NCI-H1694 (cell line): ENCODE results near the gene NR0B2.
"Not testable (repeated sequence)": the region's sequence is repeated elsewhere in the genome, so short reads cannot be mapped to it uniquely, and the experiment has no call there.

Experiments used
- DNase-seq: peaks from one replicate; lab custom pipeline; 2025; lab: John Stamatoyannopoulos, UW

The NR0B2 gene, protein sequence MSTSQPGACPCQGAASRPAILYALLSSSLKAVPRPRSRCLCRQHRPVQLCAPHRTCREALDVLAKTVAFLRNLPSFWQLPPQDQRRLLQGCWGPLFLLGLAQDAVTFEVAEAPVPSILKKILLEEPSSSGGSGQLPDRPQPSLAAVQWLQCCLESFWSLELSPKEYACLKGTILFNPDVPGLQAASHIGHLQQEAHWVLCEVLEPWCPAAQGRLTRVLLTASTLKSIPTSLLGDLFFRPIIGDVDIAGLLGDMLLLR

DNA sequence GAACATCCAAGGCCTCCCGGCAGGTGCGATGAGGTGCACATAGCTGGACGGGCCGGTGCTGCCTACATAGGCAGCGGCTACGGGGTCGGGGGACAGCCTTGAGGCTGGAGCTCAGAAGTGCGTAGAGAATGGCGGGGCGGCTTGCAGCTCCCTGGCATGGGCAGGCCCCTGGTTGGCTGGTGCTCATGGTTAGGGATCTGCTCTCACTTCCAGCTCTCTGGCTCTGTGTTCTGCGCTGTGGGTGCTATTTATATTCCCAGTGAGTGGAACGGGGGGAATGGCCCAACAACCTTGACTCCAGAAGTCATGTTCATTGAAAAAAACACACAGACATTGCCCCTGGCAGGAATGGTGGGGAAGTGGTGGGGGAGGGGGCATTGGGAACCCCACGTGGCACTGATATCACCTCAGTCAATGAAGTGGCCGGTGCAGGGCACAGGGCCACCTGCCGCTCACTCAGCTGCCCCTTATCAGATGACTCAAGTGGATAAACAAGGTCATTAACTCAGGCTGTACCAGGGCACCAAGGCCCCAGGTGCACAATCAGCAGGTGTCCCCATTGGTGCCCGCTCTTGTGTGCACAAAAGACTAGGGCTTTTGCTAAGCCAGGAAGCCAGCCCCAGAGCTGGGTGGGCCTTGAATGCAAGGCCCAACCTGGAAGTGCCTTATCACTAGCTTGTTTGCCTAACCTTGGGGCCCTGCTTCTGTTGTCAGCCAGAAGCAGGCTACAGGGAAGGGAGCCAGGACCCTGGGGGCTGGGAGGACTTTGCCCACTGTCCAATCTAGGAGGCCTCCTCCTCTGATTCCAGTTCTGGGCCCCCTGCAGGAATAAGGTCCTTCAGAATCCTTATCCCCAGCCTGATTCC, at the start of gene NR0B2:
Gene NR0B2 (minus strand): TSS at position 222 of the 866 bp plus-strand sequence. CDS start 35 bp downstream, at position 187.
- no peak for DNase-seq

DNA sequence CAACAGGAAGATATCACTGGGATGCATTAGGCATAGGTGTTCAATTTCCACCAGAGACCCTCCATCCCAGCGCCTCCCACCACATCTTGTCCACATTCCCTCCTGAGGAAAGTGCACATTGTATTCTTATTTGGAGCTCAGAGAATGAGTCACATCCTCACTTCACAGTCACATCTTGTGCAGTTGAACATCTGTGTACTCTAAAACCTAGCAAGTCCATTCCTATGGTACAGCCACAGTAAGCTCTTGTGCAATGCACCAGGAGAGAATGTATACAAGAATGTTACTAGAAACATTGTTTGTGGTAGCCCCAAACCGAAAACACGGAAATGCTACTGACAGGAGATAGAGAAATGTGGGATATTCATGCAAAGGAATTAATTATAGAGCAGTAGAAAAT, 48.1 kb upstream of the NR0B2 start:
- DNase-seq = no peak

DNA sequence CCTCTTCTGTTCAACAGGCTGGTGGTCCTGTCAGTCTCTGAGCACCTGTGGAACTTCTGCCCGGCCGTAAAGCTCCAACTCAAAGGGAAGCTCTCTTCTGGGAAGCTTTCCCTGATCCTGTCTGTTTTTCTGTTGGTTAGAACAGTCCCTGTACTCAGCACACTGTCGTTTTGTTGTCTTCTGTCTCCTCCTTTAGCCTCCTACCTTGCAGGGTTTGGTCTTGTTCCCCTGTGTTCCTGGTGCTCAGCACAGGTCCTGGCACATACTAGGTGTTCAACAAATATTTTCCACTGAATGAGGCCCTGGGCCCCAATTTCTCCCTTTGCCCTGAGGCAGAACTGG, 46.8 kb upstream of the NR0B2 start:
- DNase-seq = no peak

DNA sequence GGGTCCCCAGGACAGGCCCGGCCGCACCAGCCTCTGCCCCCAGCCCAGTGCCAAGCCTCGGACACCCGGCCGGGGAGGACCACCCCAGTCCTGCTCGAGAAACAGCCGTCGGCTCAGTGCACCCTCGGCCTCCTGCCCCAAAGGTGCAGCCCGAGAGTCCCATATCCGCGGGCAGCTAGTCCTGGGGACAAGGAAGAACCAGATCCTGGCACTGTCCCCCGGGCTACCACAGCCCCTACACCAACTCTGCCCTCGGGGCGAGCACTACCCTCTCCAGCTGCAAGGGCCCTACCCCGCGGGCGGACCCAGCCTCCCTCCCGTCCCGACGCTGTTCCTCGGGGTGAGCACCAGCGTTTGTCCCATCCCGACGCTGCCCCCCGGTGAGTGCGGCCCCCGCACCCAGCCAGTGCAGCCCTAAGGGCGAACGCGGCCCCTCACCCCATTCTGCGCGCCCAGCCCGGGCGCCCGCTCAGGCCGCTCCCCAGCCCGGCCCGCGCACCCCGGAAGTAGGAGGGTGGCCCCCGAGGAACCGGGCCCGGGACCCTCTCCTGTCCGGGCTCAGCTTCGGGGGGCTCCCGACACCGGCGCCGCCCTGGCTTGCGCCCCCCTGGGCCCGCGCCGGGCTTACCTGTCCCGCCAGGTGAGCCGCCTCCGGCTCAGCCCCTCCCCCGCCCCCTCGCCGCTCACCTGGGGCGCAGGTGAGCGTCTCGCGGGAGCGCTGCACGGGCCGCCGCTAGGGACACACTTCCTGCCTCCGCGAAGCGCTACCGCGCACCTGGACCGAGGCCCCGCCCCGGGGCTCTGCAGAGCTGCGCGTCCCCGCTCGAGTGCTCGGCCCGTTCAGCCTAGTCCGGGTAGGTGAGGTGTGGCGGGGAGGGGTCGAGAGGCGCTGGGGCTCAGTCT, 46.2 kb upstream of the NR0B2 start, which contains the start of gene KDF1:
Gene KDF1 (minus strand): TSS at position 747 of the 903 bp plus-strand sequence. CDS start 8,088 bp downstream, outside the sequence.
- no peak for DNase-seq

DNA sequence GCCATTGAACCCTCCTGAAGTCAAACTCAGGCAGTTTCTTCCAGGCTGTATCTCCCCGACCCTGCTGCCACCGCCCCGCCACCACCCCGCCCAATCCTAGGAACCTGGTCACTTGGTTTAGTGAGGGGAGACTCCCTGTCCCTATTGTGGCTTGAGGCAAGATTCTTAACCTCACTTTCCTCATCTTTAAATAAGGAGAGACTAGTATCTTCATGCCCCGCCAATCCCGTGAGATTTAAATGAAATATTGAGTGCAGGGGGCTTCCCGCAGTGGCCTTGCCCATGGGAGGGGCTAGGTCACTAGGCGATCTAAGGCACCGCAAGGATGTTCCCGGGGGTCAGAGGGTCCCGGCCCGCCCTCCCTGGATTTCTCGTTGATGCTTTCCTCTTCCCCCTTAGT, 45.5 kb upstream of the NR0B2 start:
- no peak for DNase-seq

DNA sequence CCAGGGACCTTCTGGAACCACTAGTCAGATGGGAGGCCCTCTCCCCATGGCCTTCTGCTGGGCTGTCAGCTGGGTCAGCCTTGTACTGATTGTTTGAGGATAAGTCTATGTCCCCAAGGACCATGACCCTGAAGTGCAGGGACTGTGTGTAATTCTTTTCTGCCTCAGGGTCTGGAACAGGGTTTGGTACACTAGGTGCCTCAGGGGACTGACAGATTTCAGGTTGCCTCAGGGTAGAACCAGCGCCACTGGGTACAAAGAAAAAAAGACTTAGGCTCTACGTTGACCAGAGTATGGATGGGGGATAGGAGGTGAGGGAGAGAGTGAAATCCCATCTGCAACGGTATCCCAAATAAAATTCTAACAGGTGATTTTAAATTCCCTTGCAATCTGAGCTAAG, 43.5 kb upstream of the NR0B2 start:
- no peak for DNase-seq

DNA sequence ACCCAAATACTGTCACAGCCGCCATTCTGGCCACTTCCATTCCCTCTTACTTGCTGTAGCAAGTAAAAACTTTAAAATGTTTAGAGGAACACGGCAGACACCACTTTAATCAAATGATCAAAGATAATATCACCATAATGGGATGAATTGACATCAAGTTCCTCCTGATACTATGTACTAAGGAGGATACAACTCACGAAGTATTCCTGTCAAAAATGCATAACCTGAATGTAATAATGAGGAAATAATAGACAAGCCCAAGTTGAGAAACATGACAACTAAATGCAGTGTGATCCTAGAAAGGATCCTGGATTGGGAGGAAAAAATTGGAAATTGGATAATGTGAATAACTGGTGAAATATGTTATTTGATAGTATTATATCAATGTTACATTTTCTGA, 42.5 kb upstream of the NR0B2 start:
- no peak for DNase-seq

DNA sequence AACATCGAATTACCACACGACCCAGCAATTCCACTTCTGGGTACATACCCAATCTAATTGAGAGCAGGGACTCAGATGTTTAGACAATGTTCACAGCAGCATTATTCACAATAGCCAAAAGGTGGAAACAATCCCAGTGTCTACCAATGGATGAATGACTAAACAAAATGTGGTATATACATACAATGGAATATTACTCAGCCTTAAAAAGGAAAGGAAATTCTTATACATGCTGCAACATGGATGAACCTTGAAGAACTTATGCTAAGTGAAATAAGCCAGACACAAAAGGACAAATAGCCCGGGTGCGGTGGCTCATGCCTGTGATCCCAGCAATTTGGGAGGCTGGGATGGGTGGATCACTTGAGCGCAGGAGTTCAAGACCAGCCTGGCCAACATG, 39.6 kb upstream of the NR0B2 start:
- no peak for DNase-seq

DNA sequence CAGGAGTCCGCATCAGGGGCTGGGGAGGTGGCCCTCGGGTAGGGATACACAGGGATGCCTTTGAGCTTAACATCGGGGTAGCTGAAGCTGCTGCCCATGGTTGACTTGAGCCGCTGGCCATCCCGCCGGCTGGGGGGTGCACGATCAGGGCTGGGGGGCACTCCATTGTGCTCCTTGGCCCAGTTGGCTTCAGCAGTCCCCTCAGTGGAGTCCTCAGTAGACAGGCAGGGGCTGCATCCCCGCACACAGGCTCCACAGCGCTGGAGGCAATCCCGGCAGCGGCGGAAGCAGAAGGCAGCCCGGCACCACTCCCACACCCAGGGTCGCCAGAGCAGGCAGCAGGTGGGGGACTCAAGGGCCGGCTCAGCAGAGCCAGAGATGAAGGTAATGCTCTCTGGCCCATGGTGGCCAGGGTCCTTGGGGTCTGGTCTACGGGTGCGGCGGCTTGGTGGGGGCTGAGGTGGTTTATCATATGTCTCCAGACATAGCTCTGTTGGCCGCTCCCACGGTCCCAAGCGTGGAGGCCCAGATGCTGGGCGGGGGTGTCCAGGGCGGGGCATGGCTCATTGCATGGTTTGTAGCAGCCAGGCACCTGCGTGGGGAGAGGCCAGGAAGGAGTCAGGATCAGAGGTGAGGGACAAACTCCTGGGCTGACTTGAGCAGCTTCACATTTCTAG, 38.2 kb upstream of the NR0B2 start:
- DNase-seq = no peak

DNA sequence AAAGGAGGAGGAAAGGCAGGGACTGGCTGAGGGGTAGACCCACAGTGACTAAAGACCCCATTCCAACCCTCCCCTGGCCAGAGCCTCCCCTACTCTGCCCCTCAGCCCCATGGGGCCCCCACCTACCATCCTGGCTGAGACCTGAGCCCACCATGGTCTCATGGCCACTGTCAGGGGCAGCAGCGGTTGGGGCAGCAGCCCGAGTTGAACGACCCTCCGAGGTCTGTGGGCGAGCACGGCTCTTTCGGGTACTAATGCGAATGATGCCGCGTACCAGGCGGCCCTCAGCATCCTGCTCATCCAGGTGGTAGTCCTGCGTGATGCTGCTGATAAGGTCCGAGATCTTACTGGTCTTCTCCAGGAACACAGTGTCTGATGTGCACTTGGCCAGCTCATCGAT, 37.4 kb upstream of the NR0B2 start:
- no peak for DNase-seq

DNA sequence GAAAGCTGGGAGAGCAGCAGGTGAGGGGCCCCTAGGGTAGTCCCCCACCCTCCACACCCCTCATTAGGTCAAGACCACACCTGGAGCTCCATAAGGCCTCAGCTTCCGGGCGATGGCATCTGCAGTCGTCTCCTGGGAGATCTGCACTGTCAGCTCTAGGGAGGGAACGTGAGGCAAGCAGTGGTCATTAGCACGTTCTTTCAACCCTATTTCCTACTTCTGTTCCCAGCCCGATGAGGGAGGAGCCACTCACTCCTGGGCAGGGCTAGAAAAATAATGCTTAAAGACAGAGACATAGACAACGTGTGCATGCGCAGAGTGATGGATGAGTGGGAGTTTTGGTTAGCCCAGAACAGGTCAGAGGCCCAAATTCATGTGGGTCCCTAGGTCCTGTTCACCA, 36.8 kb upstream of the NR0B2 start:
- no peak for DNase-seq

DNA sequence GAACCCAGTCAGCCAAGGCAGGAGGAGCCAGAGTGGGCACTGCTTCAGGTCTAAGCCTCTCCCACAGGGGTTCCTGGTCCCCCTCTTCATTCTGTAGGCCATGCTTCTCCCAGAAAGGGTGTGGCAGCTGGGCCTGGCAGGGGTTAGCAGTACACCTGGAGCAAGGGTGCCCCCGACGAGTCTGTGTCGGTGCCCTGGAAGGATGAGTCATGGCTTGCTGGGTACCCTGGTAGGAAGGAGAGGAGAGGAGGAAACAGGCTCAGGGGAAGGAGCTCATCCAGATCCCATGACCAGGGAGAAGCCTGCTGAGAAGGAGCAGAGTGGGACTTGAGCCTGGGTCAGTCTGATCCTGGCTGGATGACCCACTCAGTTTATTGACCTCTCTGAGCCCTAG, 36.1 kb upstream of the NR0B2 start:
- no peak for DNase-seq

DNA sequence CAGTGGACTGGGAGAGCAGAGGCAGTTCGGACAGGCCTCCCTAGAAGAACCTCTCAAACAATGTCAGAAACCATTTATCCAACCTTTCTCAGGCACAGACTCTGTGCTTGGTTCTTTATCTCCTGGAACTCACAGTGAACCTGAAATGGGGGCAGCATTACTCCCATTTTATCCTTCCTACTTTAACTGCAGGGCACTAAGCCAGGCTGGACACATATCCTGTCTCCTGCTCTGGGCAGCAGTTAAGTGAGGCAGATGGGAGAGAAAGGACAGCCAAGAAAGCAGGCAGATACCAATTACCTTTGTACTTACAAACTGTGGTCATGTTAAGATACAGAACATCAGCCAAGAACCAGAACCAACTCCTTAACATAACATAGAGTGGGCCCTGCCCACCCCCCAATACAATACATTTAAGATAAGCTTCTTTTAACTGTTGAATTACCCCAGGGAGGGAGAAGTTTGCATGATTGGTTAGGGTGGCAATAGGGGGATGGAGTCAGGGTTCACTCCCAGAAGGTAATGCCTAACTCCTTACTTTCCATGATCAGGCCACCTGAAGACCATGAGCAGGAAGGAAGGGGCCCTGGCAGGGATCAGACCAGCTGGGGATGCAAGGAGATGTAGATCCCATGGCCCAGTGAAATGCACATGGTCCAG, 35.6 kb upstream of the NR0B2 start:
- DNase-seq = no peak

DNA sequence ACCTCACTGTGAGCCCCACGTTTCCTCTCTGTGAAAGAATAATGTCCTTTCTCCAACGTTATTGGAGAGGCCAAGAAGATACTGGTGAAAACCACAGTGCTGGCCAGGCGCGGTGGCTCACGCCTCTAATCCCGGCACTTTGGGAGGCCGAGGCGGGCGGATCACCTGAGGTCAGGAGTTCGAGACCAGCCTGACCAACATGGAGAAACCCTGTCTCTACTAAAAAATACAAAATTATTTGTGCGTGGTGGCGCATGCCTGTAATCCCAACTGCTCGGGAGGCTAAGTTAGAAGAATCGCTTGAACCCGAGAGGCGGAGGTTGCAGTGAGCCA, 34.9 kb upstream of the NR0B2 start:
- DNase-seq = not testable (repeated sequence)

DNA sequence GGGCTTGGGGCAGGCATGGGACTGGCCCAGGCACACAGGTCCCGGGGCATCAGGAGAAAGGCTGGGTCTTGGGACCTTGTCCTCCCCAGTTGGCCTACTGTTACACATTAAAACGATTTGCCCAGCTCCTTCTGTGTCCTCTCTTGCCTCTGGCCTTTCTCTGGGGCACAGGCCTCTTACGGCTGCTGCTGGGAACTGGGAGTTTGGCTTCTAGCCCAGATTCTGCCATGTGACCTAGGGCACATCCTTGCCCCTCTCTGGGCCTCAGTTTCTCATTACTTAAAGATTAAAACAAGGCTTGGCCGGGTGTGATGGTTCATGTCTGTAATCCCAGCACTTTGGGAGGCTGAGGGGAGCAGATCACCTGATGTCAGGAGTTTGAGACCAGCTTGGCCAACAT, 32.5 kb upstream of the NR0B2 start:
- DNase-seq = no peak

DNA sequence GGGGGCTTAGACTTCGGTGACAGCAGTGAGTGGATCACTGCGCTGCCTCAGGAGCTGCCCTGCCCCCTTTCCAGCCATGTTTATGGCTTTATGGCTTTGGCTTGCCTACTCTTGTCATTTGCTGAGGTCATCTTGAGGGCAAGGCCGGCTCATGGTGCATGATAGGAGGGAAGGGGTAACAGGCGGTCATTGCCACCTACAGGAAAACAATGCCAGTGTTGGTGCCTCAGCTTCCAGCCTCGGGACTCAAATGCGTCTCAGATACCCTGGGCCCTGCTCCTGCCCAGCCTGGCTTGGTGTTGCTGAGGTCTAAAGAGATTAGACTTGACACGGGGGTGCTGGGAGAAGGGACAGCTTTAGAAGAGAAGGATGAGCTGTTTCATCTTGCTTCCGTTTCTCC, 32.0 kb upstream of the NR0B2 start:
- DNase-seq = no peak

DNA sequence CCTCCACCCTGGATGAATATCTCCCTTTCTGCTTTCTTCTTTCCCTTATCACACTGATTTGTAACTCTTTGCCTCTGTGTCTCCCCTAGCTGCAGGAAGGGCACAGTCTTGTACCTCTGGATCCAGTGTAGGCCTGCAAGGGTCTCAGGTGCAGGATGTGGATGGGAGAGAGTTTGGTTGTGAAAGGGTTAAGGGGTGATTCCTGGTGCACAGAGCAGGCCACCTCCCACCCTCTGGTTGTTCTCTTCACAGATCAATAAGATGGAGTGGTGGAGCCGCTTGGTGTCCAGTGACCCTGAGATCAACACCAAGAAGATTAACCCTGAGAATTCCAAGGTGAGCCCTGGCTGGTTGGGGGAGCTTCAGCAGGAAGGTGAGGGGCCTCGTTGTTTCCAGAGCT, 31.4 kb upstream of the NR0B2 start:
- DNase-seq = no peak

DNA sequence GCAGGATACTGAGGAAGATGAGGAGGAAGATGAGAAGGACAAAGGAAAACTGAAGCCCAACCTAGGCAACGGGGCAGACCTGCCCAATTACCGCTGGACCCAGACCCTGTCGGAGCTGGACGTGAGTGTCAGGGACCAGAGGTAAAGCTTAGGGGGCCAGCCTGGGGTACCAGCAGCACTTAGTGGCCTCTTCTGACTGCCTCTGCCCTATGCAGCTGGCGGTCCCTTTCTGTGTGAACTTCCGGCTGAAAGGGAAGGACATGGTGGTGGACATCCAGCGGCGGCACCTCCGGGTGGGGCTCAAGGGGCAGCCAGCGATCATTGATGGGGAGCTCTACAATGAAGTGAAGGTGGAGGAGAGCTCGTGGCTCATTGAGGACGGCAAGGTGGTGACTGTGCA, 28.9 kb upstream of the NR0B2 start:
- no peak for DNase-seq

DNA sequence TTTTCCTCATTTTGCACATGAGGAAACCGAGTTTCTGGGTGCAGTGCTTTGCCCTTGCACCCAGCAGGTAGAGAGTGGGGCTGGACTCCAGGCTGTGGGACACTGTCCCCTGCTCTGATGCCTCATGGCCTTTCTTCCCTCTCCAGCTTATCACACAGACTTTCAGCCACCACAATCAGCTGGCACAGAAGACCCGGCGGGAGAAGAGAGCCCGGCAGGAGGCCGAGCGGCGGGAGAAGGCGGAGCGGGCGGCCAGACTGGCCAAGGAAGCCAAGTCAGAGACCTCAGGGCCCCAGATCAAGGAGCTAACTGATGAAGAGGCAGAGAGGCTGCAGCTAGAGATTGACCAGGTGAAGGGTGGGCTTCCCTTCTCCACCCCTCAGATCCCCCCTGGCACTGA, 27.5 kb upstream of the NR0B2 start:
- no peak for DNase-seq

DNA sequence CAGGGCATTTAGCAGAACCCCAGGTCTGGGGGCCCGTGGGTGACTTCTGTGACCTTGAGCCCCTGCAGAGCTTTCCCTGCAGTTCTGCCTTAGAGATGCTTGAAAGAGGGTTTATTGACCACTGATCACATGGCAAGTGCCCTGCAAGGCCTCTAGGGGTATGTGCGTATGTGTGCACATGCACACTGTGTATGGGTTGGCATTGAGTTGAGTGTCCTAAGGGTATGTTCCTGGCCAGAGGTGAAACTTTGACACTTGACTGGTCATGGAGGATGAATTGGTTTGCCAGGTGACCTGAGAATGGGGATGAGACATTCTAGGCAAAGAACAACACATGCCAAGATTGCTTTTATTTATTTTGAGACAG, 24.9 kb upstream of the NR0B2 start:
- DNase-seq = no peak

DNA sequence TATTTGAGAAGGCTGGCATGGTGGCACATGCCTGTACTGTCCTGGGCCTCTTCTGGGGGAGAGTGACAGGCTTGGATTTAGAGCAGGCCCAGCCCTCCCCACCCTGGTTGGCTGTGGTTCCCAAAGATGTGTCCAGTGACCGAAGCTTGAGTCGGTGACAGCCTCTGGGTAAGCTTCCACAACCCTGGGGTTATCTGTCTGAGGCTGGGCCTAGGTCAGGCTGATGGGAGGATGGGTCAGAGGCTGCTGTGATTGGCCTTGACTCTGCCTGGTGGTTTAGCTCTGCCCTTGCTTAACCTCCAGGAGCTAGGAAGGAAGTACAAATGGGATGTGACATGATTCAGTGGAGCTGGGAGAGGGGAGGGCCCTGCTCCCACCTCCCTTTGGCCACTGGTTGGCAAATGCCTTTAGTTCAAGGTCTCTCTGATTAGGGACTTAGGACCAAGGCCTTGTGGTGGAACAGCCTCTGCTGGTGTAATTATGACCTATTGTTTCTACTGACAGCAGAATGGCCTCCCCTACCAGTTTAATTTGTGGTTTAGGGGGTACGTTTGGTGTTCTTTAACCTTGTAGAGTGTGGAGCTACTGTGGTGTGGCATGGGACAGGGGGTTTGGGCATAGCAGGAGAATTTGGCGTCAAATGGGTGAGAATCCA, 24.4 kb upstream of the NR0B2 start:
- DNase-seq = no peak
